ENCODE results near the gene OSBPL9.

The OSBPL9 gene

GRCh38 chr1:51612447-51612961 is 4.4 kb upstream of the OSBPL9 start:
- ChIA-PET POLR2A (no interaction called here), CTCF (interaction anchor here (0.9 to 1.7 kb wide), 2 partner anchors 14 to 157 kb away, joined by 3 to 6 read pairs; no protein-coding TSS in a partner anchor)
- TF ChIP-seq ZNF692 (tag by site-specific recombination; IDR thresholded peaks at IDR 0.05) (no peak), IKZF3 (tag by site-specific recombination; IDR thresholded peaks at IDR 0.05) (no peak), ZNF16 (tag by site-specific recombination; IDR thresholded peaks at IDR 0.05; ENCODE audit: low read depth) (no peak), ZNF660 (tag by site-specific recombination; IDR thresholded peaks at IDR 0.05) (no peak), MYNN (tag by site-specific recombination; IDR thresholded peaks at IDR 0.05; ENCODE audit: borderline replicate concordance) (no peak), ZNF341 (tag by site-specific recombination; IDR thresholded peaks at IDR 0.05; ENCODE audit: low read depth) (no peak), SP2 (tag by site-specific recombination; IDR thresholded peaks at IDR 0.05) (no peak), GLI2 (tag by site-specific recombination; IDR thresholded peaks at IDR 0.05; ENCODE audit: borderline replicate concordance, low read depth) (no peak), ZNF501 (tag by site-specific recombination; IDR thresholded peaks at IDR 0.05) (no peak), AEBP2 (tag by site-specific recombination; IDR thresholded peaks at IDR 0.05; ENCODE audit: borderline replicate concordance) (no peak), ZNF488 (tag by site-specific recombination; IDR thresholded peaks at IDR 0.05) (no peak), INSM2 (tag by site-specific recombination; IDR thresholded peaks at IDR 0.05) (no peak), REPIN1 (tag by site-specific recombination; IDR thresholded peaks at IDR 0.05; ENCODE audit: low read depth) (no peak)
- TF ChIP-seq, protein P1, sequence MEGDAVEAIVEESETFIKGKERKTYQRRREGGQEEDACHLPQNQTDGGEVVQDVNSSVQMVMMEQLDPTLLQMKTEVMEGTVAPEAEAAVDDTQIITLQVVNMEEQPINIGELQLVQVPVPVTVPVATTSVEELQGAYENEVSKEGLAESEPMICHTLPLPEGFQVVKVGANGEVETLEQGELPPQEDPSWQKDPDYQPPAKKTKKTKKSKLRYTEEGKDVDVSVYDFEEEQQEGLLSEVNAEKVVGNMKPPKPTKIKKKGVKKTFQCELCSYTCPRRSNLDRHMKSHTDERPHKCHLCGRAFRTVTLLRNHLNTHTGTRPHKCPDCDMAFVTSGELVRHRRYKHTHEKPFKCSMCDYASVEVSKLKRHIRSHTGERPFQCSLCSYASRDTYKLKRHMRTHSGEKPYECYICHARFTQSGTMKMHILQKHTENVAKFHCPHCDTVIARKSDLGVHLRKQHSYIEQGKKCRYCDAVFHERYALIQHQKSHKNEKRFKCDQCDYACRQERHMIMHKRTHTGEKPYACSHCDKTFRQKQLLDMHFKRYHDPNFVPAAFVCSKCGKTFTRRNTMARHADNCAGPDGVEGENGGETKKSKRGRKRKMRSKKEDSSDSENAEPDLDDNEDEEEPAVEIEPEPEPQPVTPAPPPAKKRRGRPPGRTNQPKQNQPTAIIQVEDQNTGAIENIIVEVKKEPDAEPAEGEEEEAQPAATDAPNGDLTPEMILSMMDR (tag by site-specific recombination; IDR thresholded peaks at IDR 0.05), result no peak
- Histone ChIP-seq H3K4me3 (ENCODE audit: low read depth, low read length) (no peak overlapping the region), H3K36me3 (ENCODE audit: control insufficient read depth in 2 of 2, insufficient read depth in 1 of 2, low read length in 2 of 2) (no peaks in the 10 kb centered on the region), H3K9me3 (ENCODE audit: control insufficient read depth, insufficient read depth, low read depth, low read length) (no peaks in the 10 kb centered on the region), H3K27ac (ENCODE audit: extremely low read depth, low read depth, low read length) (no peak overlapping the region), H3K4me1 (ENCODE audit: control insufficient read depth, insufficient read depth, low read length) (no peaks in the 10 kb centered on the region)

DNA sequence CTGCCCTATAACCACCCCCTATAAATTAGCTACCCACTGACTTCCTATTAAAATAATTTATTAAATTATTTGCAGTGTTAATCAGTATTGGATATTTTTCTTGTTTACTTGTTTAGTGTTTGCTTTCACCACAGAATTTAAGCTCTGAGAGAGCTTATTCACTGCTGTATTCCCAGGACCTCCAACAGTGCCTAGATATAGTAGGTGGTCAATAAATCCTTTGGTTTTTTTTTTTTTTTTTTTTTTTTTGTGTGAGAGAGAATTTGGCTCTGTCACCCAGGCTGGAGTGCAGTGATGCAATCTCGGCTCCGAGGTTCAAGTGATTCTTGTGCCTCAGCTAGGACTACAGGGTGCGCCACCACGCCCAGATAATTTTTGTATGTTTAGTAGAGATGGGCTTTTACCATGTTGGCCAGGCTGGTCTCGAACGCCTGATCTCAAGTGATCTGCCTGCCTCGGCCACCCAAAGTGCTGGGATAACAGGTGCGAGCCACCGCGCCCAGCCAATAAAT is 1.1 kb upstream of the OSBPL9 start:
- Histone ChIP-seq H3K4me1 (ENCODE audit: control insufficient read depth, insufficient read depth, low read length) (peaks cover 10% of the 10 kb centered on the region; the same call in 1 of the 2 replicates), H3K36me3 (ENCODE audit: control insufficient read depth in 2 of 2, insufficient read depth in 1 of 2, low read length in 2 of 2) (no peaks in the 10 kb centered on the region), H3K4me3 (ENCODE audit: low read depth, low read length) (no peak overlapping the region), H3K27ac (ENCODE audit: extremely low read depth, low read depth, low read length) (no peak overlapping the region), H3K9me3 (ENCODE audit: control insufficient read depth, insufficient read depth, low read depth, low read length) (no peaks in the 10 kb centered on the region)
- POLR2A ChIA-PET, result no interaction called here
- TF ChIP-seq ZNF621 (tag by site-specific recombination; IDR thresholded peaks at IDR 0.05) (no peak), ZNF664 (tag by site-specific recombination; IDR thresholded peaks at IDR 0.05) (peak; percentile 94)
- CTCF ChIA-PET, result interaction anchor here (1.3 to 1.4 kb wide), 2 partner anchors 46 to 153 kb away, joined by 3 read pairs; no protein-coding TSS in a partner anchor

All from HEK293 (cell line).